Activated CD8-positive, alpha-beta memory T cell treated with anti-CD3 and anti-CD28 coated beads, Interleukin-2, amount 50 U/mL, for 4 hours (primary cell): ENCODE results near the gene TOR1A.
"Not testable (repeated sequence)": the region's sequence is repeated elsewhere in the genome, so short reads cannot be mapped to it uniquely, and the experiment has no call there.

ENCODE experiments used
- DNase-seq: peaks from one replicate; pipeline ENCODE4 v3.0.0-alpha.2; 2020

TOR1A gene

GRCh38 chr9:129779560-129780190 is 44.3 kb downstream of the TOR1A start:
- no peak for DNase-seq

GRCh38 chr9:129778469-129778868 is 45.5 kb downstream of the TOR1A start:
- DNase-seq, result no peak

GRCh38 chr9:129777769-129778130 is 46.2 kb downstream of the TOR1A start:
- DNase-seq, result no peak

- peak; percentile 33 for DNase-seq
Observed at GRCh38 chr9:129776938-129777768, 46.8 kb downstream of the TOR1A start.

GRCh38 chr9:129776566-129776937 is 47.4 kb downstream of the TOR1A start:
- no peak for DNase-seq

GRCh38 chr9:129776096-129776495 is 47.8 kb downstream of the TOR1A start:
- not testable (repeated sequence) for DNase-seq

- no peak for DNase-seq
Observed at GRCh38 chr9:129775448-129775798, 48.5 kb downstream of the TOR1A start.

- no peak for DNase-seq
Observed at GRCh38 chr9:129774791-129775447, 49.0 kb downstream of the TOR1A start.

GRCh38 chr9:129773262-129774048 is 50.5 kb downstream of the TOR1A start:
- no peak for DNase-seq

GRCh38 chr9:129770741-129771140 is 53.2 kb downstream of the TOR1A start:
- no peak for DNase-seq

GRCh38 chr9:129769669-129770068 is 54.3 kb downstream of the TOR1A start:
- no peak for DNase-seq

- DNase-seq, result no peak
Observed at GRCh38 chr9:129768486-129768885, 55.5 kb downstream of the TOR1A start.

- no peak for DNase-seq
Observed at GRCh38 chr9:129765764-129766317, 58.1 kb downstream of the TOR1A start.

GRCh38 chr9:129762985-129763926 is 60.7 kb downstream of the TOR1A start:
- no peak for DNase-seq
